Activated T-helper 1 cell treated with anti-CD3 and anti-CD28 coated beads, Interleukin-12 subunit alpha, Interleukin-12 subunit beta, Interleukin-2, Interleukin-4 antibody, amounts not matched to agents 30 ng/mL and 10 ng/mL and 1 ng/mL, durations not matched to agents 14 hours and 24 hours and 36 hours (primary cell): ENCODE data around the gene CHD5. TPM values are rescaled to one million over a fixed set of nuclear protein-coding genes. Genes with fewer than 3 reads are reported as not detected.

Experiments
- DNase-seq: peaks from one replicate; pipeline ENCODE4 v3.0.0; 2021; ENCODE audit warnings: low spot score
- H3K27ac Mint-ChIP-seq: one replicate; pipeline ENCODE4 v1.8.0; 2021; ENCODE audit warnings: mild to moderate bottlenecking, mixed read lengths
- H3K27me3 Mint-ChIP-seq: one replicate; pipeline ENCODE4 v1.8.0; 2022; ENCODE audit warnings: mild to moderate bottlenecking, moderate library complexity, mixed read lengths; ENCODE audit not compliant: insufficient read depth
- H3K36me3 Mint-ChIP-seq: one replicate; pipeline ENCODE4 v1.8.0; 2021; ENCODE audit warnings: low read depth, mixed read lengths
- H3K4me1 Mint-ChIP-seq: one replicate; pipeline ENCODE4 v1.8.0; 2021; ENCODE audit warnings: low read depth, mixed read lengths
- H3K4me3 Mint-ChIP-seq: one replicate; pipeline ENCODE4 v1.8.0; 2021; ENCODE audit warnings: mild to moderate bottlenecking, moderate library complexity, mixed read lengths
- H3K9me3 Mint-ChIP-seq: one replicate; pipeline ENCODE4 v1.8.0; 2021; ENCODE audit warnings: mixed read lengths
- intact Hi-C: fragments of 100-400 bp; cut with micrococcal nuclease; formaldehyde crosslinking; loops from one replicate; pipeline ENCODE4 v1.15.1; 2024
- total RNA-seq: library from RNA; stranded (reverse); gene quantifications from 2 replicates; pipeline ENCODE4 v1.2.3, GENCODE V29; 2022

The CHD5 gene
- total RNA-seq, 1 donor from 2014 or later, result 0.62 TPM

GRCh38 chr1:6177681-6178380 lies 2.3 kb downstream of the CHD5 start:
- Mint-ChIP-seq H3K9me3 (no peaks in the 10 kb centered on the region), H3K27ac (no peak overlapping the region), H3K36me3 (peaks cover 6% of the 10 kb centered on the region), H3K4me3 (no peak overlapping the region), H3K4me1 (peaks cover 13% of the 10 kb centered on the region), H3K27me3 (peaks cover 36% of the 10 kb centered on the region)
- no peak for DNase-seq
- intact Hi-C loops, result no loop called here

DNA sequence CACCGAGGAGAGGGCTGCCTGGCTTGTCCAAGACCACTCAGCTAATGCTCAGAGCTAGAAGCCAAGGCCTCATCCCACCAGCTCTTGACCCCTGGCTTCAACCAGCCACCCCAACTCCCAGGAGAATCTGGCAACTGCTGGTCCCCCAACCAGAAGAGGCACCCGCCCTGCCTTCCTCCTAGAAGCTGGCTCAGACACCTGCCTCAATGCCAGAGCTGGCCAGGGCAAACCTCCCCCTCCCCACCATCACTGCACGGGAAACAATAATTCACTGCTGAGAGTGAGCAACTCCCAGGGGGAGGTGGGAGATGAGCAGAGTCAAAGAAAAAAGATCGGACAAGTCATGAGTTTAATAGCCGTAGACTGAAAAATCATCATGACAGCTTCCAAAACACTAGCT lies 3.3 kb downstream of the CHD5 start:
- Mint-ChIP-seq H3K4me3 (no peak overlapping the region), H3K27ac (no peak overlapping the region), H3K27me3 (peaks cover 35% of the 10 kb centered on the region), H3K9me3 (no peaks in the 10 kb centered on the region), H3K36me3 (peaks cover 6% of the 10 kb centered on the region), H3K4me1 (peaks cover 10% of the 10 kb centered on the region)
- no peak for DNase-seq
- intact Hi-C loops, result no loop called here

DNA sequence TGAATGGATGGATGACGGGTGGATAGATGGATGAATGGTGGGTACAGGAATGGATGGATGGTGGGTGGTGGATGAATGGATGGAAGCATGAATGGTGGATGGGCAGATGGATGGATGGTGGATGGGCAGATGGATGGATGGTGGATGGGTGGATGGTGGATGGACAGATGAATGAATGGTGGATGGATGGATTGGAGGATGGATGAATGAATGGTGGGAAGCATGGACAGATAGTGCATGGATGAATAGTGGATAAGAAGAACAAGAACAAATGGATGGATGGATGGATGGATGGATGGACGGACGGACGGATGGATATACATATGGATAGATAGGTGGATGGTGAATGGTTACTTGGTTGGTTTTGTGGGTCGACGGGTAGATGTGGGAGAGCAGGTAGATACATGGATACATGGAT lies 4.7 kb downstream of the CHD5 start:
- no peak for DNase-seq
- Mint-ChIP-seq H3K9me3 (no peaks in the 10 kb centered on the region), H3K27me3 (peaks cover 23% of the 10 kb centered on the region), H3K36me3 (peaks cover 3% of the 10 kb centered on the region), H3K4me1 (no peaks in the 10 kb centered on the region), H3K4me3 (no peak overlapping the region), H3K27ac (no peak overlapping the region)
- intact Hi-C loops, result no loop called here

DNA sequence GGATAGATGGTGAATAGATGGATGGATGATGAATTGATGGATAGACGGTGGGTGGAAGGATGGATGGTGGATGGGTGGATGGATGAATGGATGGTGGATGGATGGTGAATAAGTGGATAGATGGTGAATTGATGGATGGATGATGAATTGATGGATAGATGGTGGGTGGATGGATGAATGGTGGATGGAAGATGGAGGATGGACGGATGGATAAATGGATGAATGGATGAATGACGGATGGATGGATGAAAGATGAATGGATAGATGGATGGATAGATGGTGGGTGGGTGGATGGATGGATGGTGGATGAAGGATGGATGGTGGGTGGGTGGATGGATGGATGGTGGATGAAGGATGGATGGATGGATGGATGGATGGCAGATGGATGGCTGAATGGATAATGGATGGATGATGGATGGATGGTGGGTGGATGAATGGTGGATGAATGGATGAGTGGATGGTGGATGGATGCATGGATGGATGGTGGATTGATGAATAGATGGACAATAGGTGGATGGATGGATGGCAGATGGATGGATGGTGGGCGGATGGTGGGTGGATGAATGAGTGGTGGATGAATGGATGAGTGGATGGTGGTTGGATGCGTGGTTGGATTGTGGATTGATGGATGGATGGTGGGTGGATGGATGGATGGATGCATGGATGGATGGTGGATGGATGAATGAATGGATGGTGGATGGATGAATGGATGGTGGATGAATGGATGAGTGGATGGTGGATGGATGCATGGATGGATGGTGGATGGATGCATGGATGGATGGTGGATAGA lies 5.3 kb downstream of the CHD5 start:
- intact Hi-C loops, result no loop called here
- Mint-ChIP-seq H3K27me3 (peaks cover 23% of the 10 kb centered on the region), H3K36me3 (peaks cover 3% of the 10 kb centered on the region), H3K4me1 (no peaks in the 10 kb centered on the region), H3K27ac (no peak overlapping the region), H3K9me3 (no peaks in the 10 kb centered on the region), H3K4me3 (no peak overlapping the region)
- no peak for DNase-seq

DNA sequence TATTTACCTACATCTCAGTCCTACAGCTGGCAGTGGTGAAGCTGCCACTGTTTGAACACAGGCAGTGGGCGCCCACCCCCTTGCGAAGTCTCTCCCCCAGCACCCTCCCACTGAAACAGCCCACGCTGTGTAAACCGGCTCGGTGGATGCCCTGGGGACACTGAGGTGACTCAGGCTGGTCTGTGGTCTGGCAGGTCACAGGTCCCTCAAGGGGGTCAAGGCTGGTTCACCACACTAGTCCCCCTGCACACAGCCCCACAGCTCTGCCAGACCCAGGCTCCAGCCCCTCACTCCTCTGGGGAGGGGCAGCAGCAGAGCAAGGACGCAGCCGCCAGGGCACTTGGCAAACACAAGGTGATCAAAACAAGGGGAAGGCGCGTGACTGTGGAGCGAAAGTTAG lies 7.6 kb downstream of the CHD5 start:
- H3K4me1 Mint-ChIP-seq, result no peaks in the 10 kb centered on the region
- no peaks in the 10 kb centered on the region for H3K9me3 Mint-ChIP-seq
- H3K36me3 Mint-ChIP-seq, result peaks cover 2% of the 10 kb centered on the region
- H3K27me3 Mint-ChIP-seq, result peaks cover 8% of the 10 kb centered on the region
- intact Hi-C loops, result no loop called here
- DNase-seq, result no peak
- no peak overlapping the region for H3K27ac Mint-ChIP-seq
- H3K4me3 Mint-ChIP-seq, result no peak overlapping the region

- DNase-seq, result no peak
- no peaks in the 10 kb centered on the region for H3K4me1 Mint-ChIP-seq
- intact Hi-C loops, result no loop called here
- no peak overlapping the region for H3K4me3 Mint-ChIP-seq
- H3K27me3 Mint-ChIP-seq, result peaks cover 3% of the 10 kb centered on the region
- no peak overlapping the region for H3K27ac Mint-ChIP-seq
- H3K9me3 Mint-ChIP-seq, result no peaks in the 10 kb centered on the region
- H3K36me3 Mint-ChIP-seq, result no peaks in the 10 kb centered on the region
Measured at GRCh38 chr1:6171548-6172124, 8.5 kb downstream of the CHD5 start.

GRCh38 chr1:6170742-6171201 lies 9.3 kb downstream of the CHD5 start:
- Mint-ChIP-seq H3K36me3 (no peaks in the 10 kb centered on the region), H3K27me3 (peaks cover 3% of the 10 kb centered on the region), H3K9me3 (no peaks in the 10 kb centered on the region), H3K4me1 (no peaks in the 10 kb centered on the region), H3K4me3 (no peak overlapping the region), H3K27ac (no peak overlapping the region)
- no peak for DNase-seq
- intact Hi-C loops, result no loop called here

GRCh38 chr1:6170116-6170741 lies 9.9 kb downstream of the CHD5 start:
- Mint-ChIP-seq H3K9me3 (no peaks in the 10 kb centered on the region), H3K4me1 (no peaks in the 10 kb centered on the region), H3K27ac (no peak overlapping the region), H3K4me3 (no peak overlapping the region), H3K27me3 (peaks cover 3% of the 10 kb centered on the region), H3K36me3 (no peaks in the 10 kb centered on the region)
- intact Hi-C loops, result no loop called here
- no peak for DNase-seq

GRCh38 chr1:6168947-6169586 lies 11.1 kb downstream of the CHD5 start:
- no peak overlapping the region for H3K27ac Mint-ChIP-seq
- no peaks in the 10 kb centered on the region for H3K4me1 Mint-ChIP-seq
- H3K4me3 Mint-ChIP-seq, result no peak overlapping the region
- no peaks in the 10 kb centered on the region for H3K36me3 Mint-ChIP-seq
- DNase-seq, result no peak
- intact Hi-C loops, result no loop called here
- H3K9me3 Mint-ChIP-seq, result no peaks in the 10 kb centered on the region
- peaks cover 3% of the 10 kb centered on the region for H3K27me3 Mint-ChIP-seq

GRCh38 chr1:6167391-6168303 lies 12.5 kb downstream of the CHD5 start:
- no peak for DNase-seq
- no peak overlapping the region for H3K27ac Mint-ChIP-seq
- H3K27me3 Mint-ChIP-seq, result peaks cover 3% of the 10 kb centered on the region
- H3K9me3 Mint-ChIP-seq, result no peaks in the 10 kb centered on the region
- H3K4me1 Mint-ChIP-seq, result no peaks in the 10 kb centered on the region
- intact Hi-C loops, result no loop called here
- H3K4me3 Mint-ChIP-seq, result no peak overlapping the region
- H3K36me3 Mint-ChIP-seq, result no peaks in the 10 kb centered on the region

- Mint-ChIP-seq H3K4me1 (no peaks in the 10 kb centered on the region), H3K27ac (no peak overlapping the region), H3K4me3 (no peak overlapping the region), H3K36me3 (no peaks in the 10 kb centered on the region), H3K9me3 (no peaks in the 10 kb centered on the region), H3K27me3 (peaks cover 3% of the 10 kb centered on the region)
- intact Hi-C loops, result no loop called here
- DNase-seq, result no peak
Measured at GRCh38 chr1:6166655-6167390, 13.3 kb downstream of the CHD5 start.
